Colonic mucosa (tissue), 4 donors: Measurements from ENCODE around the gene SCP2. TPM values are rescaled to one million over a fixed set of nuclear protein-coding genes. Genes with fewer than 3 reads are reported as not detected.

Experiments used
- DNase-seq: peaks from one replicate; pipeline ENCODE4 v3.0.0-alpha.2; 2020
- H3K27ac ChIP-seq: fragments of 200-600 bp; one replicate; pipeline ENCODE4 v1.8.0; 2021
- H3K27me3 ChIP-seq: fragments of 200-600 bp; one replicate; pipeline ENCODE4 v1.8.0; 2021
- H3K36me3 ChIP-seq: fragments of 200-600 bp; one replicate; pipeline ENCODE4 v1.8.0; 2021
- H3K4me1 ChIP-seq: fragments of 200-600 bp; one replicate; pipeline ENCODE4 v1.8.0; 2021; ENCODE audit warnings: mild to moderate bottlenecking
- H3K4me3 ChIP-seq: fragments of 200-600 bp; one replicate; pipeline ENCODE4 v1.8.0; 2021
- H3K9ac ChIP-seq, 2 donors: one replicate each; pipeline ENCODE4 v1.7.0; 2013; ENCODE audit warnings: control low read depth in 2 of 2, low read depth in 2 of 2, low read length in 2 of 2
- H3K9me3 ChIP-seq: fragments of 200-600 bp; one replicate; pipeline ENCODE4 v1.8.0; 2021
- CTCF ChIP-seq: fragments of 200-600 bp; IDR thresholded peaks from one replicate; pipeline ENCODE4 v1.8.0; 2022; ENCODE audit warnings: antibody characterized with exemption, mild to moderate bottlenecking
- intact Hi-C: fragments of 100-400 bp; cut with DNase I; formaldehyde crosslinking; loops from one replicate; pipeline ENCODE4 v1.14.1; 2022
- total RNA-seq, 2 donors: library from RNA; stranded (reverse); fragmentation: NEBNext Ultra II Directional in 1 of 2; extraction: Animal tissue kit (Norgen Biotek cat#: 25700) in 1 of 2; gene quantifications; one replicate each; pipeline ENCODE4 v1.2.1, GENCODE V29; 2021
- donor health status: healthy.
- donor health status: DM: no; HTN: no; CAD: no.
- donor health status: DM: no; HTN: no; CAD: no.

SCP2 gene
- total RNA-seq, 2 donors from 2014 or later, result 178 to 325 TPM

DNA sequence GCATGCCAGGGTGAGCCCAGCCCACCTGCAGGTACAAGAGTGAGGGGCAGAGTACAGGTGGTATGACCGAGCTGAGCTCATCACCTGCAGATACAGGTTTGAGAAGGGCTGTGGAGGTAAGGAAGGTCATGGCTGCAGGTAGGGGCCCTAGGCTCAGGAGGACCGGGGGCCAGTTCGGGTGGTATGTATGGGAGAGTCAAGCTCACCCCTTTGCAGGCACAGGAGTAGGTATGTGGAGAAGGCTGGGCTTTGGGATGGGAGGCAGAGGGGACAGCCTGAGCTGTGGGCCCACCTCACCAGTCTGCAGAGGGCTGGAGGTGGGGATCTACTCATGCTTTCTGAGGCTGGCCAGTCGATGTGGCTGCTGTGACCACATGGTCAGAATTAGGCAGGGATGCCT, 152.2 kb downstream of the SCP2 start:
- H3K27ac ChIP-seq, result no peak overlapping the region
- TF ChIP-seq CTCF, result no peak
- H3K4me1 ChIP-seq, result no peaks in the 10 kb centered on the region
- H3K4me3 ChIP-seq, result no peak overlapping the region
- H3K9ac ChIP-seq, result no peak overlapping the region
- H3K9me3 ChIP-seq, result no peaks in the 10 kb centered on the region
- no peaks in the 10 kb centered on the region for H3K36me3 ChIP-seq
- intact Hi-C loops, result no loop called here
- H3K27me3 ChIP-seq, result no peaks in the 10 kb centered on the region
- DNase-seq, result no peak

GRCh38 chr1:53080041-53080440, 153.0 kb downstream of the SCP2 start:
- H3K9me3 ChIP-seq, result no peaks in the 10 kb centered on the region
- no peaks in the 10 kb centered on the region for H3K36me3 ChIP-seq
- no peaks in the 10 kb centered on the region for H3K27me3 ChIP-seq
- no peak for DNase-seq
- H3K27ac ChIP-seq, result no peak overlapping the region
- H3K4me1 ChIP-seq, result no peaks in the 10 kb centered on the region
- intact Hi-C loops, result no loop called here
- no peak overlapping the region for H3K4me3 ChIP-seq
- no peak for TF ChIP-seq CTCF
- H3K9ac ChIP-seq, result no peak overlapping the region

GRCh38 chr1:53080769-53081168, 153.7 kb downstream of the SCP2 start:
- Histone ChIP-seq H3K27me3 (no peaks in the 10 kb centered on the region), H3K9ac (no peak overlapping the region), H3K9me3 (no peaks in the 10 kb centered on the region), H3K4me3 (no peak overlapping the region), H3K27ac (no peak overlapping the region), H3K36me3 (no peaks in the 10 kb centered on the region), H3K4me1 (no peaks in the 10 kb centered on the region)
- no peak for DNase-seq
- intact Hi-C loops, result no loop called here
- TF ChIP-seq CTCF, result no peak

GRCh38 chr1:53081384-53082066, 154.4 kb downstream of the SCP2 start:
- H3K9ac ChIP-seq, result no peak overlapping the region
- TF ChIP-seq CTCF, result no peak
- H3K4me3 ChIP-seq, result no peak overlapping the region
- no peaks in the 10 kb centered on the region for H3K4me1 ChIP-seq
- no peak for DNase-seq
- H3K27me3 ChIP-seq, result no peaks in the 10 kb centered on the region
- H3K9me3 ChIP-seq, result no peaks in the 10 kb centered on the region
- intact Hi-C loops, result no loop called here
- H3K27ac ChIP-seq, result no peak overlapping the region
- no peaks in the 10 kb centered on the region for H3K36me3 ChIP-seq

DNA sequence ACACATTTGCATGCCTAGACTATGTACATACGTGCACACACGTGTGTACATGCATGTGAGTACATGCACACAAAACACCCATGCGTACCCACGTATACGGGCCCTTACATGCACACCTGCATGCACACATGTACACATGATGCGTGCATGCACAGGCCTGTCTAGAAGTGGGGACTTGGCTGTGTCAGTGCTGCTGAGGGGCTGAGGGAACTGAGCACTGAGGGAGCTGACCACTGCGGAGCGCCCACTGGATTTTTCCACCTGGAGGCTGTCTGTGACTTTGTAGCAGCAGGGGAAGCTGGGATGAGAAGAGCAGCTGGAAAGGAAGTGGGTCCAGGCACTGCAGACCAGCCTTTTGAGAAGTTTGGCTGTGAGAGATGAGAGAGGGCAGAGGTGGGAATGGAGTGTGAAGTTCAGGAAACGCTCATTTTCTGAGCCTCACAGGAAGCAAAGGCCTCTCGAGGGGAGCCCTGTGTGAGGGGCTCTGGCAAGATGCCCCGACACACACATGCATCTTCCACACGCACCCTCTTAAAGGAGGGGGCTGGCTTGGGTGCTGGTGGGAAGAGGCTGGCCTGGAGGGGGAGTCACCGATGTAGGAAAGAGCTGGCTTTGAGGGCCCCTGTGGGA, 155.9 kb downstream of the SCP2 start:
- intact Hi-C loops, result no loop called here

More for the DNA sequence above, 155.9 kb downstream of the SCP2 start:
- H3K27me3 ChIP-seq, result no peaks in the 10 kb centered on the region
- DNase-seq, result no peak
- no peak overlapping the region for H3K27ac ChIP-seq
- H3K9ac ChIP-seq, result no peak overlapping the region
- H3K36me3 ChIP-seq, result no peaks in the 10 kb centered on the region
- no peak overlapping the region for H3K4me3 ChIP-seq
- H3K4me1 ChIP-seq, result no peaks in the 10 kb centered on the region
- H3K9me3 ChIP-seq, result no peaks in the 10 kb centered on the region
- no peak for TF ChIP-seq CTCF
